B cell (primary cell): ENCODE measurements around the gene SPHKAP. TPM values are rescaled to one million over a fixed set of nuclear protein-coding genes. Genes with fewer than 3 reads are reported as not detected.

Source experiments
- ATAC-seq: fragments of 200-7000 bp; cut with Tn5 transposase; one replicate; pipeline ENCODE4 v1.10.0; 2021; ENCODE audit warnings: low read depth, mild to moderate bottlenecking, moderate number of reproducible peaks, moderate library complexity
- CTCF ChIA-PET: fragments of 350-600 bp; sonication (Branson Sonifier 250); formaldehyde crosslinking; loops from one replicate; lab custom pipeline; 2021; ENCODE audit warnings: antibody characterized with exemption, inconsistent platforms; lab: Charles Lee
- POLR2A ChIA-PET: fragments of 350-600 bp; sonication (Branson Sonifier 250); formaldehyde crosslinking; loops from one replicate; lab custom pipeline; 2021; ENCODE audit warnings: antibody characterized with exemption; lab: Charles Lee
- DNase-seq: peaks from one replicate; pipeline ENCODE4 v3.0.0; 2013
- H2AFZ ChIP-seq: 2 replicates; pipeline ENCODE4 v1.6.1; 2012; ENCODE audit warnings: mild to moderate bottlenecking, low read depth, low read length; ENCODE audit not compliant: insufficient read depth, poor library complexity, severe bottlenecking
- H3K27ac ChIP-seq, 2 donors: 1 replicate in 1 of 2; 2 replicates in 1 of 2; pipeline ENCODE4 v1.5.1; 2012 to 2013; ENCODE audit warnings: low read length in 2 of 2, mild to moderate bottlenecking in 2 of 2, moderate library complexity in 1 of 2
- H3K27me3 ChIP-seq, 4 experiments: fragments of 200-600 bp in 1 of 4; sonication (generic) in 1 of 4; replicated peaks in 1 of 4; 1 replicate in 2 of 4; 2 replicates in 2 of 4; pipeline versions ENCODE4 v1.6.1 to v1.7.0; 2013 to 2016; ENCODE audit warnings: low read length in 3 of 4, mild to moderate bottlenecking in 2 of 4, mixed read lengths in 1 of 4, moderate library complexity in 1 of 4; ENCODE audit not compliant: insufficient read depth in 4 of 4, control insufficient read depth in 3 of 4; ENCODE audit errors: control extremely low read depth in 1 of 4
- H3K36me3 ChIP-seq, 2 experiments: replicated peaks in 1 of 2; 1 replicate in 1 of 2; 2 replicates in 1 of 2; pipeline versions ENCODE4 v1.6.1 to v1.7.1; 2013; ENCODE audit warnings: low read length in 1 of 2; ENCODE audit not compliant: insufficient read depth in 2 of 2, control insufficient read depth in 1 of 2; ENCODE audit errors: control extremely low read depth in 1 of 2, extremely low read depth in 1 of 2
- H3K4me1 ChIP-seq, 2 donors: fragments of 200-600 bp in 1 of 2; sonication (generic) in 1 of 2; 1 replicate in 1 of 2; 2 replicates in 1 of 2; pipeline versions ENCODE4 v1.5.1 to v1.6.1; 2013 to 2017; ENCODE audit warnings: low read length in 2 of 2; ENCODE audit not compliant: control insufficient read depth in 2 of 2, insufficient read depth in 2 of 2
- H3K4me2 ChIP-seq: replicated peaks from 2 replicates; pipeline ENCODE3; 2012; ENCODE audit warnings: mild to moderate bottlenecking, low read depth, low read length; ENCODE audit not compliant: poor library complexity, severe bottlenecking
- H3K4me3 ChIP-seq, 5 experiments: fragments of 200-600 bp in 1 of 5; sonication (generic) in 1 of 5; 1 replicate in 3 of 5; 2 replicates in 2 of 5; pipeline versions ENCODE4 v1.5.1 to v1.7.0; 2011 to 2016; ENCODE audit warnings: low read length in 4 of 5, mild to moderate bottlenecking in 4 of 5, low read depth in 2 of 5, control low read depth in 1 of 5, moderate library complexity in 1 of 5; ENCODE audit not compliant: insufficient read depth in 1 of 5; ENCODE audit errors: control extremely low read depth in 1 of 5, extremely low read depth in 1 of 5
- H3K79me2 ChIP-seq: fragments of 200-600 bp; sonication (generic); one replicate; pipeline ENCODE4 v1.6.0; 2016; ENCODE audit warnings: low read length; ENCODE audit not compliant: control insufficient read depth, insufficient read depth
- H3K9ac ChIP-seq: fragments of 200-600 bp; sonication (generic); 2 replicates; pipeline ENCODE4 v1.6.1; 2017; ENCODE audit warnings: mild to moderate bottlenecking, low read length, moderate library complexity
- H3K9me3 ChIP-seq, 3 donors: one replicate each; pipeline versions ENCODE4 v1.6.1 to v1.7.1; 2013; ENCODE audit warnings: low read length in 2 of 3; ENCODE audit not compliant: control insufficient read depth in 2 of 3, insufficient read depth in 1 of 3; ENCODE audit errors: control extremely low read depth in 1 of 3
- H4K20me1 ChIP-seq: 2 replicates; pipeline ENCODE4 v1.6.0; 2012; ENCODE audit warnings: mild to moderate bottlenecking, low read length; ENCODE audit not compliant: insufficient read depth, control insufficient read depth, poor library complexity, severe bottlenecking
- H3K27ac Mint-ChIP-seq: one replicate; pipeline ENCODE4 v1.8.0; 2021; ENCODE audit warnings: mixed read lengths
- H3K27me3 Mint-ChIP-seq: one replicate; pipeline ENCODE4 v1.8.0; 2021; ENCODE audit warnings: mixed read lengths
- H3K4me1 Mint-ChIP-seq: one replicate; pipeline ENCODE4 v1.8.0; 2021; ENCODE audit warnings: mixed read lengths
- H3K4me3 Mint-ChIP-seq: one replicate; pipeline ENCODE4 v1.8.0; 2021; ENCODE audit warnings: mixed read lengths
- H3K9me3 Mint-ChIP-seq: one replicate; pipeline ENCODE4 v1.8.0; 2022; ENCODE audit warnings: mixed read lengths; ENCODE audit not compliant: insufficient read depth
- CTCF ChIP-seq: fragments of 200-600 bp; IDR thresholded peaks from one replicate; pipeline ENCODE4 v1.8.0; 2022; ENCODE audit warnings: antibody characterized with exemption, mild to moderate bottlenecking
- EZH2 ChIP-seq: IDR thresholded peaks from 2 replicates; pipeline ENCODE4 v1.6.1; 2012; ENCODE audit warnings: borderline replicate concordance, low read depth, mild to moderate bottlenecking, moderate library complexity, low read length; ENCODE audit not compliant: insufficient read depth, poor library complexity, severe bottlenecking
- WGBS: methylation state at CpG from one replicate; pipeline ENCODE4 v1.1.5; 2013; ENCODE audit warnings: missing lambda C conversion rate; ENCODE audit not compliant: insufficient coverage; 5-methylcytosine and 5-hydroxymethylcytosine counted together
- intact Hi-C: fragments of 100-400 bp; cut with micrococcal nuclease; formaldehyde crosslinking; loops from one replicate; pipeline ENCODE4 v1.10.0; 2022
- polyA plus RNA-seq: library from polyadenylated mRNA; depleted of rRNA; stranded (reverse); fragments of >200 nt; gene quantifications from 2 replicates; pipeline ENCODE4 v1.2.3, GENCODE V29; 2012
- total RNA-seq, 2 donors: library from RNA; stranded (reverse); fragments of 120-200 nt in 1 of 2; gene quantifications; 1 replicate in 1 of 2; 2 replicates in 1 of 2; pipeline versions ENCODE4 v1.2.3 to v1.2.4, GENCODE V29; 2013 to 2022

SPHKAP gene
- total and polyA plus RNA-seq, 2 donors (not counting 1 experiment from before 2014, with no cell fraction given) = not detected

GRCh38 chr2:227933884-227934283, 247.6 kb downstream of the SPHKAP start:
- no peaks in the 10 kb centered on the region for H3K4me1 ChIP-seq
- WGBS = no CpG with 5 or more reads among the region's 1 CpG
- intact Hi-C loops = no loop called here

GRCh38 chr2:227932403-227932802, 249.1 kb downstream of the SPHKAP start:
- no peaks in the 10 kb centered on the region for H3K9me3 Mint-ChIP-seq
- intact Hi-C loops = no loop called here

More at GRCh38 chr2:227933884-227934283, 247.6 kb downstream of the SPHKAP start:
- H3K27ac ChIP-seq = no peak overlapping the region
- H3K9ac ChIP-seq = no peak overlapping the region
- Mint-ChIP-seq H3K4me1 (no peaks in the 10 kb centered on the region), H3K4me3 (no peak overlapping the region), H3K27me3 (peaks cover 12% of the 10 kb centered on the region), H3K27ac (no peak overlapping the region), H3K9me3 (no peaks in the 10 kb centered on the region)
- no peak for TF ChIP-seq EZH2
- no peak for TF ChIP-seq CTCF
- no peaks in the 10 kb centered on the region for H3K9me3 ChIP-seq
- H3K27me3 ChIP-seq = no peaks in the 10 kb centered on the region
- POLR2A ChIA-PET = no interaction called here
- ATAC-seq (no peak), DNase-seq (no peak)
- H3K36me3 ChIP-seq = no peaks in the 10 kb centered on the region
- no peak overlapping the region for H2AFZ ChIP-seq
- no peaks in the 10 kb centered on the region for H4K20me1 ChIP-seq
- CTCF ChIA-PET = no interaction called here
- H3K4me3 ChIP-seq = no peak overlapping the region
- H3K4me2 ChIP-seq = no peak overlapping the region
- H3K79me2 ChIP-seq = no peaks in the 10 kb centered on the region

More at GRCh38 chr2:227932403-227932802, 249.1 kb downstream of the SPHKAP start:
- H3K36me3 ChIP-seq = no peaks in the 10 kb centered on the region
- WGBS = no CpG with 5 or more reads among the region's 2 CpGs
- H3K27ac ChIP-seq = no peak overlapping the region
- ATAC-seq (no peak), DNase-seq (no peak)
- H3K27me3 Mint-ChIP-seq = peaks cover 3% of the 10 kb centered on the region
- H3K4me1 ChIP-seq = no peaks in the 10 kb centered on the region
- no peaks in the 10 kb centered on the region for H3K79me2 ChIP-seq
- no peaks in the 10 kb centered on the region for H3K27me3 ChIP-seq
- H3K4me1 Mint-ChIP-seq = no peaks in the 10 kb centered on the region
- no peak for TF ChIP-seq CTCF
- no peak for TF ChIP-seq EZH2
- H3K27ac Mint-ChIP-seq = no peak overlapping the region
- no peak overlapping the region for H3K4me3 ChIP-seq
- no peak overlapping the region for H3K9ac ChIP-seq
- H3K4me2 ChIP-seq = no peak overlapping the region
- ChIA-PET POLR2A (no interaction called here), CTCF (no interaction called here)
- H3K4me3 Mint-ChIP-seq = no peak overlapping the region
- H2AFZ ChIP-seq = no peak overlapping the region
- H4K20me1 ChIP-seq = no peaks in the 10 kb centered on the region
- H3K9me3 ChIP-seq = peaks cover 0 to 4% (median 0%) of the 10 kb centered on the region in 3 donors
